ENCODE measurements around the gene MYH4.

MYH4 gene

DNA sequence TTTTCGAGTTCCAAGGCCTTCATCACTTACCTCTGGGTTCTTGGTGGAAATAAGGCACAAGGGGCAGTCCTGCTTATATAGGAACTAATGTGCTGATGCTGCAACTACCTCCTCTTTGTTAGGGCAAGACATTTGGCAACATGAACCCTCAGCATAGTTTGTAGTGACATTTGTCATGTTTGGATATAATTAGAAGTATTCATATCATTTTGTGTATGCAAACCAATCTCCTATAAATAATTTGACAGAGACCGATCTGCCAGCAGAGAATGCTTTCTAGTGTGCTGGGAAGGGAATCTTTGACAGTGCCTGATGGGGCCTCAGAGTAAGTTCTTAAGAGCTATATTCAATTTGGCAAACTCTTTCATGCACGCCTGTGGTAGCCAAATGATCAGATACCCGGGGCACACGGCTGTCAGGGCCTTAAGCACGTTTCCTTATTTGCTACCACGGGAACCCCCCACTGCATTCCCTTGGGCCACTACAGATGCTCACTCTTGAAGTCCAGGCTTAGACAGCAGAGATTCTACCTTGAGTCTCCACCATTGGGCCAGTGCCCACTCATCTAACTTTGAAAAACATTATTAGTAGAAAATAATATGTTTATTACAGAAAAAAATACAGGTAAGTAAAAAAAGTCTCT, 47.3 kb downstream of the MYH4 start, which contains the start of gene MYH8:
MYH8 (minus strand) TSS at position 51 of the 643 bp plus-strand sequence. CDS start 1,723 bp downstream, outside the sequence.
- no peak for DNase-seq (ENCODE audit: low read depth)

DNA sequence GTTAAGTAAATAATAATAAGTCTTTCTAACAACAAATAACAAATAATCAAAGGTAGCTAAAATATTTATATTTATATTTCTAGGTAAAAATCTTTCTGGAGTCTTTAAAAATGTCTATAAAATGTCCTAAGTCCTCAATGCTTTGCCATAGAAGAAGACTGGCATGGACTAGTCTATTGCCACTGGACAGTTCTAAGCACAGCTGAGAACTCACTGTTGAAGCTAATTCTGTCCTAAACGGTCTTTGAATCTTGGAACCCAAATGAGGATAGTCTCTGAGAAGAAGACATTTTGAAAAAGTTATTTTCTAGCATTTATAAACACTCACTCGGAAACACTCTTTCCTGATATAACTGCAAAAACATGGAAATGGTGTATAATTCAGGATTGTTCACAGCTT, 48.1 kb downstream of the MYH4 start:
- no peak for DNase-seq (ENCODE audit: low read depth)

DNA sequence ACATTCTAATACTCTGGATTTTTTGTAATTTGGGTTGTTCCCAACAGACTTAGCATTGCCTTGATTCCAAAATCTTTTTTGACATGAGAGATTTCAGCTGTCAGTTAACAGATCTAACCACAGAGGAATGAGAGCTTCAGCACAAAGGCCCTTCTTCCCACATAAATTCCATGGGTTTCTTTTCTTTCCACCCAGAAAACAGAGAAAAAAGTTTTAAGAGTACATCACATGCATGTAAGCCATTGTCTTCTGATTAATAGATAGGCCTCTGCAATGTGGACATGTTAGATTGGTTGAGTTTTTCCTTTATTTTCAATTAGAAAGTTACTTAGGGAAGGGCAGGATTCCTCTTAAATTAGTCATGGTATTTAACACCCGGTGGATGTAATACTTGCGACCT, 48.5 kb downstream of the MYH4 start:
- no peak for DNase-seq (ENCODE audit: low read depth)

DNA sequence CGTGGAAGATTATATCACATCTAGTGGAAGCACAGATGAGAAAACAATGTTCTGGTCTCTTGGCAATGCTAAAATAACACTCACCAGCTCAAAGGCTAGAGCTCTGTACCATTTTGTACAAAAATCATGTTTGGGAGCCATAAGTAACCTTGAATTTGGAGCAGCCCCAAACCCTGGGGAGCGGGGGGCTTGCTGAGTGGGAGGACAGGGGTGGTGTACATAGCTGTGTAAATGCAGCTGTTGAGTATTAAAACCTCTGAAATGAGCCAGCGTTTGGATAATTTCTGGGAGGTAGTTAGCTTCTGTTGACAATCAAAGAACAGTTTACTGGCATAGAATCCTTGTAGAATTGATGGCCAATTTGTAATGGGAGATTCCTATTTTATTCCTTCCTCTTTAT, 51.9 kb downstream of the MYH4 start:
- DNase-seq (ENCODE audit: low read depth) = no peak

DNA sequence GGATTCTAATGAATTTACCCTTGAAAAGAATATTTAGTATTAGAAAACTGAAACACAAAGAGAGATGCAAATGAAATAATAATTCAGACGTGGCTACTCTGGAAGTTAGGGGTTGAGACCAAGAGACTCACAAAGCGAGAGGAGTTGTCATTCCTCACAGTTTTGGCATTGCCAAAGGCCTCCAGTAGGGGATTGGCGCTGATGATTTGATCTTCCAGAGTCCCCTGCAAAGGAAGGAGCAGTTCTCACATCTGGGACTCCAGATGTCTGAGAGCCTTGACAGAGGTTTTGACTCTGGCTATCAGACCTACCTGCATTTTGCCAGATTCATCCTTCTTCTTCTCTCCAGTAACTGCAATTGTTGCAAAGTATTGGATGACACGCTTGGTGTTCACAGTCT, 54.2 kb downstream of the MYH4 start:
- no peak for DNase-seq (ENCODE audit: low read depth)

DNA sequence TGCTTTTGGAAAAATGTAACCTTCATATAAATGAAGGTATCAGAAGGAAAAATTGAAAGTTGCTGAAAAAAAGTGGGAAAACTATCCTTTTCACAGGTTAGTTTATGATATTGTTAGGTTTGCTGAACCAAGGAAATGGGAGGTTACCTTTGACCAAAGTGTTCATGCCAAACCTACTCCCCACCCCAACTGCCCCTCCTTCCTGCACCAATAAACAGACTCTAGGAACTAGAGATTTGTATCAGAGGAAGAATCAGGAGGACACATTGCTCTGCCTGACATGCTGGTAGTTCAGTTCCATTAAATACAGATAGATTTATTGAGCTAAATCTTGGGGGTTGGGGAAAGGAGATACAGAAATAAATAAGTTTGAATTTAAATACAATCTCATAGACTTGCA, 65.8 kb downstream of the MYH4 start:
- DNase-seq (ENCODE audit: low read depth) = no peak

DNA sequence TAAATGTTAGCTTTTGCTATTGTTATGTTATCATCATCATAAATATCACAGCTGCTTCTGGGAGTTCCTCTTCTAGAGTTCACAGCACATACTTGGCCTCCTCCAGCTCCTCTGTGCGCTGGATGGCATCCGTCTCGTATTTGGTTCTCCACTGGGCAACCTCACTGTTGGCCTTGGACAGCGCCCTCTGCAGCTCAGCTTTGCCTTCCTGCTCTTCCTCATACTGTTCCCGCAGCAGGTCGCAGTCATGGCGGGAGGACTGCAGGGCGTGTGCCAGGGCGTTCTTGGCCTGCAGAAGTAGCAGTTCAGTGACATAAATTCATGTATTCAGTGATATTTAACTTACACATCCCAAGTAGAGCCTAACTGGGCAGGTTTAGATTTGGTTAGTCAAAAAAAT, 71.0 kb downstream of the MYH4 start:
- no peak for DNase-seq (ENCODE audit: low read depth)

DNA sequence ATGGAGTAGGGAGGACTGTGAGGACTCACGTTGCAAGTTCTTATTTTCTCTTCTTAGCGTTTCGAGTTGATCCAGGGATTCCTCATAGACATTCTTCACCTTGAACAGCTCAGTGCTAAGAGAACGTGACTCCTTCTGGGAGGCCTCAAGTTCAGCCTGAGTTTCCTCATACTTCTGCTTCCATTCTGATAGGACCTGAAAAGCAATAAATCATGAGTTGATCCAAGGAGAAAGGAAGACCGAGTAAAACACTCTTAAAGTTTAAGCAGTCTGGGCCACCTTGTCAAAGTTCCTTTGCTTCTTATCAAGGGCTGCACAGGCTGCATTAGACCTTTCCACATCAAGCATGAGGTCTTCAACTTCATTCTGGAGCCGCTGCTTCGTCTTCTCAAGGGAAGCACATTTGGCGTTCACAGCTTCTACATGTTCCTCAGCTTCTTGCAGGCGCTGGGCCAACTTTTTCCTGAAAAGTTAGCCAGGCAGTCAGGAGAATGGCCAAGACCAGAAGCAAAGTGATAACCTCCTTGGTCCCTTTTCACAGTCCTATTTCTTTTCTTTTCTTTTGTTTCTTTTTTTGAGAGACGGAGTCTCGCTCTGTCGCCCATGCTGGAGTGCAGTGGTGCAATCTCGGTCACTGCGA, 72.7 kb downstream of the MYH4 start:
- DNase-seq (ENCODE audit: low read depth) = no peak

DNA sequence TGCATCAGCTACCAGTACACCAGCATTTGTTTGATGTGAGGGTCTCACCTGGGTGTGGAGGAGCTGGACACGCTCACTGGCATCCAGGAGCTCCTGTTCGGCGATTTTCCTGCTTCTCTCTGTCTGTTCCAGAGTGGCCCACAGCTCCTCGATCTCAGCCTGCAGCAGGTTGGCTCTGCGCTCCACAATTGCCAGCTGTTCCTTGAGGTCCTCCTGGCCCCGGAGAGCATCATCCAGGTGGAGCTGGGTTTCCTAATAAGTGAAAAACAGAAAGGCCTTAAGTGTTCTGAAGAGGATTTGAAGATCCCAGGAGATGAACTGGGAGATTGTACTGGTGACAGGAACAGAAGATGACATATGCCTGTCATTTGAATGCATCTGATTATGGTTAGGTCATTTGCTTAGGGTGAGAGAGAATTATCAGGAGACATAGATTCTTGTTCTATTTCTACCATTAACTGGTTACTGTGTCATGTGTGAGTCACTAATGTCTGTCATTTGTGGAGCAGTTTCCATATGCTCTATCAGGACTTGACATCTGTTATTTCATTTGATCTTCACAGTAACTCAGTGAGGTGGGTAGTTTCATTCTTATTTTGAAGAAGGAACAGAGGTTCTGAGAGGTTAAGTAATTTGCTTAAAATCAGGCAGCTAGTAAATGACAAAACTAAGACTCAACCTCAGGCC, 75.0 kb downstream of the MYH4 start:
- DNase-seq (ENCODE audit: low read depth) = no peak

Measured in activated T-helper 9 cell treated with anti-CD3 and anti-CD28 coated beads, Interleukin-2, amount 50 U/mL, for 16 hours (primary cell).